GM10248 (cell line): ENCODE data around the gene SELENOS.

Source experiments
- CTCF ChIA-PET: fragments of 300-600 bp; sonication (Branson Sonifier 250); formaldehyde crosslinking; extraction: SDS; loops from one replicate; lab custom pipeline; 2021; ENCODE audit warnings: antibody characterized with exemption; lab: Yijun Ruan, JAX
- POLR2A ChIA-PET: fragments of 350-650 bp; sonication (Branson Sonifier 250); formaldehyde crosslinking; extraction: SDS; loops from one replicate; lab custom pipeline; 2020; ENCODE audit warnings: antibody characterized with exemption; lab: Yijun Ruan, JAX
- DNase-seq: peaks from one replicate; pipeline ENCODE4 v3.0.0; 2012; ENCODE audit errors: extremely low spot score
- TF ChIP-seq, protein P1 (sequence below): IDR thresholded peaks from 2 replicates; pipeline ENCODE4 v1.5.1; 2012; ENCODE audit warnings: mild to moderate bottlenecking, low read depth; ENCODE audit errors: extremely low read depth, missing control alignments, control extremely low read depth

SELENOS gene

DNA sequence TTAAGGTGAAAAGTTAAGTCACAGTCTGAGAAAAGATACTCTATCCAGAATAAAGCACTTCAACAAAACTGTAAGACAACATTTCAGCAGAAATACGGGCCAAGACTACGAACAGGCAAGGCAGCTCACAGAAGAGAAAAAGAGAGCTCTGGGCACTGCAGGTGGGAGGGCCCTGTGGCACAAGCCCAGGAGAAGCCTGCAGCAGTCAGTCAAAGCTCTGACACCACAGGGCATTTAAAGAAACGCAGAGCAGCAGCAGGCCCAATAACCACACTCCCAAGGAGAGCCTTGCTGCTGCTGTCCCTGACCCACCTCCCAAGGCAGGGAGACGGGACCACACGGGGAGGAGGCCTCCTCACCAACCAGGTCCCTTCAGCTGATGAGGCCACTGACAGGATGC, 44.6 kb downstream of the SELENOS start:
- CTCF ChIA-PET, result interaction anchor here (0.9 to 1.2 kb wide), 3 partner anchors 8 to 426 kb away, joined by 3 read pairs; no protein-coding TSS in a partner anchor
- POLR2A ChIA-PET, result no interaction called here
- TF ChIP-seq, protein P1, sequence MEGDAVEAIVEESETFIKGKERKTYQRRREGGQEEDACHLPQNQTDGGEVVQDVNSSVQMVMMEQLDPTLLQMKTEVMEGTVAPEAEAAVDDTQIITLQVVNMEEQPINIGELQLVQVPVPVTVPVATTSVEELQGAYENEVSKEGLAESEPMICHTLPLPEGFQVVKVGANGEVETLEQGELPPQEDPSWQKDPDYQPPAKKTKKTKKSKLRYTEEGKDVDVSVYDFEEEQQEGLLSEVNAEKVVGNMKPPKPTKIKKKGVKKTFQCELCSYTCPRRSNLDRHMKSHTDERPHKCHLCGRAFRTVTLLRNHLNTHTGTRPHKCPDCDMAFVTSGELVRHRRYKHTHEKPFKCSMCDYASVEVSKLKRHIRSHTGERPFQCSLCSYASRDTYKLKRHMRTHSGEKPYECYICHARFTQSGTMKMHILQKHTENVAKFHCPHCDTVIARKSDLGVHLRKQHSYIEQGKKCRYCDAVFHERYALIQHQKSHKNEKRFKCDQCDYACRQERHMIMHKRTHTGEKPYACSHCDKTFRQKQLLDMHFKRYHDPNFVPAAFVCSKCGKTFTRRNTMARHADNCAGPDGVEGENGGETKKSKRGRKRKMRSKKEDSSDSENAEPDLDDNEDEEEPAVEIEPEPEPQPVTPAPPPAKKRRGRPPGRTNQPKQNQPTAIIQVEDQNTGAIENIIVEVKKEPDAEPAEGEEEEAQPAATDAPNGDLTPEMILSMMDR, result no peak
- no peak for DNase-seq

DNA sequence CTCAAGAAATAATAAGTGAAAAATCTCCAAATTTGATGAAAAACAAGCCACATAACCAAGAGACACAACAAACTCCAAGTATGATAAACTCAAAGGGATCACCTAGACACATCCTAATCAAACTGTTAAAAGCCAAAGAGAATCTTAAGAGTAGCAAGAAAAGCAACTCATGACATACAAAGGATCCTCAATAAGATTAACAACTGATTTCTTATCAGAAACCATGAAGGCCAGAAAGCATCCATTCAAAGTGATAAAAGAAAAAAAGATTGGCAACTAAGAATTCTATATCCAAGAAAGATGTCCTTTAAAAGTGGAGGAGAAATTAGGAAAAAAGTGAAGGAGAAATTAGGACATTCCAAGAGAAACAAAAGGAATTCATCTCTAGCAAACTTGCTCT, 49.0 kb downstream of the SELENOS start:
- POLR2A ChIA-PET, result no interaction called here
- TF ChIP-seq, protein P1, result no peak
- CTCF ChIA-PET, result no interaction called here
- DNase-seq, result no peak

DNA sequence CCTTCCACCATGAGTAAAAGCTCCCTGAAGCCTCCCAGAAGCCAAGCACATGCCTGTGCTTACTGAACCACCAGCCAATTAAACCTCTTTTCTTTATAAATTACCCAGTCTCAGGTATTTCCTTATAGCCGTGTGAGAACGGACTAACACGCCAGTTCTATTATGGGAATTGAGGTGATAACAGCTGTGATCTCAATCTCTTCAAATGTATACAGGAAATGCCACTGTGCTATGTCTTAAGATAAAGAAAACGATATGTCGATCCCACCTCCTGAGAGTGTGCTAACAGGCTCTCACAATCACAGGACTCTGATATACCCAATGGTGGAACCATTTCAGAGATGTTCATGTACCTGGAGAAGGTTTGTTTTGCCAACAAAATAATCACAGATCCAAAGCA, 51.6 kb downstream of the SELENOS start:
- ChIA-PET CTCF (interaction anchor here (0.6 to 2.4 kb wide), 4 partner anchors 9 to 20 kb away, joined by 3 to 13 read pairs (median 5); no protein-coding TSS in a partner anchor), POLR2A (no interaction called here)
- TF ChIP-seq, protein P1, result no peak
- DNase-seq, result no peak
